ENCODE data around the gene SPINDOC.

GRCh38 chr11:63851364-63851763 is 38.1 kb downstream of the SPINDOC start:
- no peak for TF ChIP-seq CTCF (conservative IDR thresholded peaks at IDR 0.05 in 1 of 2, IDR thresholded peaks at IDR 0.05 in 1 of 2; ENCODE audit: extremely low read depth in 1 of 2, insufficient read depth in 1 of 2, low read depth in 1 of 2, low read length in 2 of 2)
- TF ChIP-seq EZH2 (IDR thresholded peaks at IDR 0.05; ENCODE audit: borderline replicate concordance, low read length): no peak
